HepG2 (cell line): Measurements from ENCODE around the gene BTBD6. TPM values are rescaled to one million over a fixed set of nuclear protein-coding genes. Genes with fewer than 3 reads are reported as not detected.

ENCODE experiments used
- ATAC-seq: fragments of 200-7000 bp; cut with Tn5 transposase; 3 replicates; pipeline ENCODE4 v1.9.1; 2020; ENCODE audit warnings: mild to moderate bottlenecking, moderate library complexity
- BruUV-seq: library from RNA; stranded (reverse); fragments of 400-500 nt; replicated peaks from 2 replicates; lab custom pipeline; 2021; lab: Mats Ljungman, UMichigan
- CTCF ChIA-PET: fragments of 300-600 bp; formaldehyde crosslinking; extraction: SDS; loops from one replicate; lab custom pipeline; 2021; ENCODE audit warnings: low total read pairs, inconsistent platforms, low intra/inter-chr PET ratio; lab: Yijun Ruan, JAX
- POLR2A ChIA-PET: fragments of 350-600 bp; sonication (Branson Sonifier 250); formaldehyde crosslinking; loops from one replicate; lab custom pipeline; 2020; ENCODE audit warnings: antibody characterized with exemption, inconsistent platforms; lab: Yijun Ruan, JAX
- DNase-seq: peaks from one replicate; pipeline ENCODE4 v3.0.0-alpha.2; 2015; ENCODE audit warnings: low spot score
- FAIRE-seq: peaks from 3 replicates; lab custom pipeline; 2011; peaks lifted over from hg19 to GRCh38; lab: Jason Lieb, UNC
- H2AFZ ChIP-seq: one replicate; pipeline ENCODE4 v1.6.1; 2011; ENCODE audit warnings: low read length, inconsistent platforms
- H3K27ac ChIP-seq: fragments of 300-600 bp; 3 replicates; pipeline ENCODE4 v1.8.0; 2011; ENCODE audit warnings: mixed run types, mild to moderate bottlenecking, mixed read lengths, low read length, inconsistent platforms; ENCODE audit not compliant: insufficient read depth; ENCODE audit errors: extremely low read length
- H3K27me3 ChIP-seq, 2 experiments: fragments of 200-600 bp in 1 of 2; 2 replicates in 1 of 2; 3 replicates in 1 of 2; pipeline versions ENCODE4 v1.6.0 to v1.8.0; 2011; ENCODE audit warnings: low read length in 2 of 2, mild to moderate bottlenecking in 2 of 2, moderate library complexity in 2 of 2, inconsistent platforms in 1 of 2; ENCODE audit not compliant: insufficient read depth in 2 of 2, control insufficient read depth in 1 of 2
- H3K36me3 ChIP-seq, 2 experiments: fragments of 200-600 bp in 1 of 2; replicated peaks in 1 of 2; 2 replicates in 1 of 2; 3 replicates in 1 of 2; pipeline versions ENCODE4 v1.5.1 to v1.8.0; 2011; ENCODE audit warnings: low read length in 2 of 2, inconsistent platforms in 1 of 2; ENCODE audit not compliant: insufficient read depth in 2 of 2, control insufficient read depth in 1 of 2
- H3K4me1 ChIP-seq: 2 replicates; pipeline ENCODE4 v1.5.1; 2012; ENCODE audit warnings: low read length, inconsistent platforms; ENCODE audit not compliant: insufficient read depth
- H3K4me2 ChIP-seq: 2 replicates; pipeline ENCODE4 v1.6.0; 2011; ENCODE audit warnings: low read depth, low read length, inconsistent platforms
- H3K4me3 ChIP-seq, 3 experiments: fragments of 200-600 bp in 1 of 3; sonication (generic), shearing (Covaris generic) in 1 of 3; replicated peaks in 1 of 3; 2 replicates each; pipeline ENCODE4 v1.5.1; 2011 to 2016; ENCODE audit warnings: low read length in 3 of 3, inconsistent platforms in 2 of 3, low read depth in 2 of 3, mild to moderate bottlenecking in 2 of 3, control low read depth in 1 of 3, mixed read lengths in 1 of 3; ENCODE audit not compliant: insufficient read depth in 1 of 3
- H3K79me2 ChIP-seq: one replicate; pipeline ENCODE4 v1.6.1; 2011; ENCODE audit warnings: low read length, inconsistent platforms; ENCODE audit not compliant: insufficient read depth
- H3K9ac ChIP-seq: 2 replicates; pipeline ENCODE4 v1.6.0; 2011; ENCODE audit warnings: mild to moderate bottlenecking, low read depth, low read length, inconsistent platforms; ENCODE audit not compliant: insufficient read depth
- H3K9me3 ChIP-seq: 2 replicates; pipeline ENCODE4 v1.5.1; 2012; ENCODE audit warnings: mild to moderate bottlenecking, low read length
- H4K20me1 ChIP-seq: 2 replicates; pipeline ENCODE4 v1.6.0; 2011; ENCODE audit warnings: inconsistent platforms, mild to moderate bottlenecking, low read length, moderate library complexity; ENCODE audit not compliant: insufficient read depth
- CENPT ChIP-seq: sonication (generic); formaldehyde crosslinking; IDR thresholded peaks from 2 replicates; pipeline ENCODE4 v1.8.0; 2022; ENCODE audit warnings: low read depth, mild to moderate bottlenecking, moderate library complexity, missing genetic modification reagents
- HNRNPH1 ChIP-seq: fragments of 200-400 bp; formaldehyde crosslinking; optimal IDR thresholded peaks from 2 replicates; pipeline ENCODE3; 2017; ENCODE audit warnings: mild to moderate bottlenecking, low read depth, low read length
- NFE2 ChIP-seq: sonication (generic); formaldehyde crosslinking; IDR thresholded peaks from 2 replicates; pipeline ENCODE4 v1.4.0; 2020; ENCODE audit warnings: missing genetic modification reagents
- NR2F1 ChIP-seq, 2 experiments: fragments of 450-650 bp in 1 of 2; formaldehyde crosslinking in 1 of 2; IDR thresholded peaks; 2 replicates each; pipeline versions ENCODE4 v1.5.0 to v1.6.1; 2016 to 2020; ENCODE audit warnings: mild to moderate bottlenecking in 1 of 2, missing compliant biosample characterization in 1 of 2, missing genetic modification reagents in 1 of 2, moderate library complexity in 1 of 2
- SCMH1 ChIP-seq: sonication (generic); formaldehyde crosslinking; IDR thresholded peaks from 2 replicates; pipeline ENCODE4 v1.9.0; 2021; ENCODE audit warnings: missing genetic modification reagents, mild to moderate bottlenecking, borderline replicate concordance
- SRSF1 ChIP-seq: fragments of 200-400 bp; formaldehyde crosslinking; optimal IDR thresholded peaks from 2 replicates; pipeline ENCODE3; 2017; ENCODE audit warnings: mild to moderate bottlenecking, low read depth, low read length, moderate library complexity
- TCF12 ChIP-seq, 2 experiments: fragments of 450-650 bp in 1 of 2; sonication (generic) in 1 of 2; formaldehyde crosslinking in 1 of 2; IDR thresholded peaks; 2 replicates each; pipeline versions ENCODE4 v1.6.1 to v1.8.0; 2017 to 2022; ENCODE audit warnings: antibody characterized with exemption in 1 of 2, mild to moderate bottlenecking in 1 of 2, missing genetic modification reagents in 1 of 2, moderate library complexity in 1 of 2
- XBP1 ChIP-seq: sonication (generic); formaldehyde crosslinking; IDR thresholded peaks from 2 replicates; pipeline ENCODE4 v1.5.0; 2020; ENCODE audit warnings: missing genetic modification reagents
- ZBTB8A ChIP-seq: sonication (generic); formaldehyde crosslinking; IDR thresholded peaks from 2 replicates; pipeline ENCODE4 v1.4.0; 2020; ENCODE audit warnings: mild to moderate bottlenecking, low read depth, missing genetic modification reagents, borderline replicate concordance
- ZC3H13 ChIP-seq: sonication (generic); formaldehyde crosslinking; IDR thresholded peaks from 2 replicates; pipeline ENCODE4 v1.8.1; 2023; ENCODE audit warnings: mild to moderate bottlenecking, missing genetic modification reagents, moderate library complexity
- ZNF335 ChIP-seq: sonication (generic); formaldehyde crosslinking; IDR thresholded peaks from 2 replicates; pipeline ENCODE4 v1.4.0; 2020; ENCODE audit warnings: missing genetic modification reagents
- ZNF772 ChIP-seq: sonication (generic); formaldehyde crosslinking; IDR thresholded peaks from 2 replicates; pipeline ENCODE4 v1.5.0; 2020; ENCODE audit warnings: mild to moderate bottlenecking, missing genetic modification reagents
- ZZZ3 ChIP-seq: sonication (generic); formaldehyde crosslinking; IDR thresholded peaks from 2 replicates; pipeline ENCODE4 v1.4.0; 2020; ENCODE audit warnings: missing genetic modification reagents, mild to moderate bottlenecking, borderline replicate concordance
- WGBS: methylation state at CpG from one replicate; pipeline ENCODE4 v1.1.6; 2017; ENCODE audit warnings: low lambda C conversion rate; 5-methylcytosine and 5-hydroxymethylcytosine counted together
- in situ Hi-C: cut with HindIII; loops from 2 replicates; pipeline ENCODE4 v1.10.0; 2017; ENCODE audit warnings: low pct_unique_long_range_greater_than_20kb; ENCODE audit not compliant: extremely low pct_ligation_motif_present
- intact Hi-C: fragments of 100-400 bp; cut with micrococcal nuclease; formaldehyde crosslinking; loops from one replicate; pipeline ENCODE4 v1.10.0; 2022; ENCODE audit not compliant: unreplicated experiment
- polyA plus RNA-seq, 8 experiments: library from polyadenylated mRNA; depleted of rRNA in 3 of 8; stranded (reverse) in 7 of 8; unstranded in 1 of 8; fragments of >200 nt; fragmentation: Illumina TruSeq in 4 of 8; extraction: Trizol in 4 of 8; gene quantifications; 2 replicates each; pipeline versions ENCODE4 v1.2.1 to v1.2.3, GENCODE V29; 2011 to 2016; ENCODE audit warnings: low read depth in 4 of 8, missing spikeins in 1 of 8, mixed read lengths in 1 of 8; ENCODE audit not compliant: insufficient read depth in 1 of 8
- total RNA-seq, 5 experiments: library from RNA; depleted of rRNA; stranded (reverse); fragments of >200 nt; fragmentation: Illumina TruSeq; extraction: Trizol; gene quantifications; 2 replicates each; pipeline ENCODE4 v1.2.3, GENCODE V29; 2016; ENCODE audit warnings: low read depth in 1 of 5
- TF ChIP-seq, protein P1 (sequence below): IDR thresholded peaks from 2 replicates; pipeline ENCODE4 v1.6.1; 2016
- TF ChIP-seq, protein P2 (sequence below): IDR thresholded peaks from 2 replicates; pipeline ENCODE4 v1.6.1; 2016; ENCODE audit warnings: control low read depth
- TF ChIP-seq, protein P3 (sequence below): sonication (generic); formaldehyde crosslinking; IDR thresholded peaks from 2 replicates; pipeline ENCODE4 v1.4.0; 2020; ENCODE audit warnings: missing genetic modification reagents

The BTBD6 gene
- total and polyA plus RNA-seq, 2 of the 13 experiments (the other 11 are each of a cell fraction or from before 2014, with no cell fraction given): not detected

DNA sequence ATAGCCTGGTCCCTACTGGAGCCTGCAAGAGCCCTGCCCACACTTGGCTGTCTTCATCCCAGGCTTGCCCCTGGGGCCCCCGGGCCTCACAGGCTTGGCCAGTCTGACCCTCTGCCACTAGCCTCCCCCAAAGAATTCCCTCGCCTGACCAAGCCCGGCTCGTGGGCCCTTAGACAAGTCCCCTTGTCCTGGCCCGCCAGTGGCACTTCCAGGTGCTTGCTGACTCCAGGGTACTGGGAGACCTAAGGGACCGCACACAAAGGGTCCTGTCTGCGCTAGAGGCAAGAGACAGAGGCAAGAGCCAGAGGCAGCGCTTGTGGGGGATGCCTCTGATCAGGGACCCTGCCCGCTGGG lies 5.0 kb downstream of the BTBD6 start:
- Histone ChIP-seq H3K27ac (no peak overlapping the region), H3K27me3 (no peaks in the 10 kb centered on the region; a peak in 1 of 5 replicates), H3K79me2 (no peaks in the 10 kb centered on the region), H3K4me3 (no peak overlapping the region), H4K20me1 (no peaks in the 10 kb centered on the region), H3K4me1 (no peaks in the 10 kb centered on the region), H3K36me3 (peaks cover 12 to 13% of the 10 kb centered on the region in 2 experiments; a peak in 4 of 5 replicates), H2AFZ (no peak overlapping the region), H3K9ac (no peak overlapping the region), H3K4me2 (no peak overlapping the region), H3K9me3 (no peaks in the 10 kb centered on the region)
- no peak for FAIRE-seq
- CTCF ChIA-PET: no interaction called here
- intact Hi-C loops: no loop called here
- ATAC-seq: no peak
- no TSS peak for BruUV-seq
- 96% methylated on average over 4 of the region's 9 CpGs for WGBS
- in situ Hi-C loops: no loop called here
- POLR2A ChIA-PET: no interaction called here
- DNase-seq: no peak
- no peak for TF ChIP-seq ZNF772 (CRISPR knock-in tag)
- no peak for TF ChIP-seq NFE2 (CRISPR knock-in tag)
- TF ChIP-seq SCMH1 (CRISPR knock-in tag): no peak
- no peak for TF ChIP-seq ZC3H13 (CRISPR knock-in tag)
- TF ChIP-seq XBP1: no peak
- TF ChIP-seq ZNF335 (CRISPR knock-in tag): no peak
- TF ChIP-seq CENPT: no peak
- no peak for TF ChIP-seq NR2F1 (CRISPR knock-in tag; IDR thresholded peaks at IDR 0.05)
- TF ChIP-seq TCF12 (IDR thresholded peaks at IDR 0.05): no peak
- TF ChIP-seq TCF12 (CRISPR knock-in tag; IDR thresholded peaks at IDR 0.05): no peak
- no peak for TF ChIP-seq ZZZ3
- TF ChIP-seq, protein P1, sequence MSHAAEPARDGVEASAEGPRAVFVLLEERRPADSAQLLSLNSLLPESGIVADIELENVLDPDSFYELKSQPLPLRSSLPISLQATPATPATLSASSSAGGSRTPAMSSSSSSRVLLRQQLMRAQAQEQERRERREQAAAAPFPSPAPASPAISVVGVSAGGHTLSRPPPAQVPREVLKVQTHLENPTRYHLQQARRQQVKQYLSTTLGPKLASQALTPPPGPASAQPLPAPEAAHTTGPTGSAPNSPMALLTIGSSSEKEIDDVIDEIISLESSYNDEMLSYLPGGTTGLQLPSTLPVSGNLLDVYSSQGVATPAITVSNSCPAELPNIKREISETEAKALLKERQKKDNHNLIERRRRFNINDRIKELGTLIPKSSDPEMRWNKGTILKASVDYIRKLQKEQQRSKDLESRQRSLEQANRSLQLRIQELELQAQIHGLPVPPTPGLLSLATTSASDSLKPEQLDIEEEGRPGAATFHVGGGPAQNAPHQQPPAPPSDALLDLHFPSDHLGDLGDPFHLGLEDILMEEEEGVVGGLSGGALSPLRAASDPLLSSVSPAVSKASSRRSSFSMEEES: no peak
- TF ChIP-seq, protein P2, sequence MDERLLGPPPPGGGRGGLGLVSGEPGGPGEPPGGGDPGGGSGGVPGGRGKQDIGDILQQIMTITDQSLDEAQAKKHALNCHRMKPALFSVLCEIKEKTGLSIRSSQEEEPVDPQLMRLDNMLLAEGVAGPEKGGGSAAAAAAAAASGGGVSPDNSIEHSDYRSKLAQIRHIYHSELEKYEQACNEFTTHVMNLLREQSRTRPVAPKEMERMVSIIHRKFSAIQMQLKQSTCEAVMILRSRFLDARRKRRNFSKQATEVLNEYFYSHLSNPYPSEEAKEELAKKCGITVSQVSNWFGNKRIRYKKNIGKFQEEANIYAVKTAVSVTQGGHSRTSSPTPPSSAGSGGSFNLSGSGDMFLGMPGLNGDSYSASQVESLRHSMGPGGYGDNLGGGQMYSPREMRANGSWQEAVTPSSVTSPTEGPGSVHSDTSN (CRISPR knock-in tag): no peak
- TF ChIP-seq, protein P3, sequence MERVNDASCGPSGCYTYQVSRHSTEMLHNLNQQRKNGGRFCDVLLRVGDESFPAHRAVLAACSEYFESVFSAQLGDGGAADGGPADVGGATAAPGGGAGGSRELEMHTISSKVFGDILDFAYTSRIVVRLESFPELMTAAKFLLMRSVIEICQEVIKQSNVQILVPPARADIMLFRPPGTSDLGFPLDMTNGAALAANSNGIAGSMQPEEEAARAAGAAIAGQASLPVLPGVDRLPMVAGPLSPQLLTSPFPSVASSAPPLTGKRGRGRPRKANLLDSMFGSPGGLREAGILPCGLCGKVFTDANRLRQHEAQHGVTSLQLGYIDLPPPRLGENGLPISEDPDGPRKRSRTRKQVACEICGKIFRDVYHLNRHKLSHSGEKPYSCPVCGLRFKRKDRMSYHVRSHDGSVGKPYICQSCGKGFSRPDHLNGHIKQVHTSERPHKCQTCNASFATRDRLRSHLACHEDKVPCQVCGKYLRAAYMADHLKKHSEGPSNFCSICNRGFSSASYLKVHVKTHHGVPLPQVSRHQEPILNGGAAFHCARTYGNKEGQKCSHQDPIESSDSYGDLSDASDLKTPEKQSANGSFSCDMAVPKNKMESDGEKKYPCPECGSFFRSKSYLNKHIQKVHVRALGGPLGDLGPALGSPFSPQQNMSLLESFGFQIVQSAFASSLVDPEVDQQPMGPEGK (CRISPR knock-in tag): no peak
- TF ChIP-seq ZBTB8A (CRISPR knock-in tag): no peak
- no peak for TF ChIP-seq SRSF1
- no peak for TF ChIP-seq HNRNPH1
